ENCODE measurements around the gene TMEM178A. TPM values are rescaled to one million over a fixed set of nuclear protein-coding genes. Genes with fewer than 3 reads are reported as not detected.

The TMEM178A gene
- total RNA-seq (2022; extraction: Qiagen RNA extraction; ENCODE audit: low read depth): 0.06 to 0.14 TPM in 2 of 5 replicates, not detected in the others

GRCh38 chr2:39665811-39666490 lies at the start of gene TMEM178A:
Gene TMEM178A, plus strand, starts transcription at chr2:39665917. Its CDS starts 58 bp downstream, at chr2:39665975.

Other genes starting within 250 kb of the TMEM178A start
- gene MAP4K3, start 228.6 kb upstream of the TMEM178A start, total RNA-seq (2022; extraction: Qiagen RNA extraction; ENCODE audit: low read depth): 17.4 to 24.8 TPM (median 19.4 TPM) in 5 replicates
- gene THUMPD2, start 113.3 kb downstream of the TMEM178A start, total RNA-seq (2022; extraction: Qiagen RNA extraction; ENCODE audit: low read depth): 14.4 to 18.0 TPM (median 15.5 TPM) in 5 replicates

Data from A549 treated with CpdA at 1 μM for 4 hours (cell line).